Activated CD4-positive, alpha-beta memory T cell treated with anti-CD3 and anti-CD28 coated beads, Interleukin-2, amount 10 ng/mL, durations not matched to agents 7 days and 5 days (primary cell): ENCODE results near the gene DCAF8L2. TPM values are rescaled to one million over a fixed set of nuclear protein-coding genes. Genes with fewer than 3 reads are reported as not detected.
"Not testable (repeated sequence)": the region's sequence is repeated elsewhere in the genome, so short reads cannot be mapped to it uniquely, and the experiment has no call there.

Experiments used
- CTCF ChIA-PET: fragments of 350-600 bp; sonication (Branson Sonifier 250); formaldehyde crosslinking; loops from one replicate; lab custom pipeline; 2021; ENCODE audit warnings: antibody characterized with exemption, inconsistent platforms; lab: Charles Lee
- POLR2A ChIA-PET: fragments of 350-600 bp; sonication (Branson Sonifier 250); formaldehyde crosslinking; loops from one replicate; lab custom pipeline; 2021; ENCODE audit warnings: antibody characterized with exemption; lab: Charles Lee
- DNase-seq: peaks from one replicate; pipeline ENCODE4 v3.0.0-alpha.2; 2020
- H3K27ac Mint-ChIP-seq: one replicate; pipeline ENCODE4 v1.8.0; 2021; ENCODE audit warnings: mild to moderate bottlenecking, mixed read lengths
- H3K27me3 Mint-ChIP-seq: one replicate; pipeline ENCODE4 v1.8.0; 2021; ENCODE audit warnings: mixed read lengths
- H3K36me3 Mint-ChIP-seq: one replicate; pipeline ENCODE4 v1.8.0; 2021; ENCODE audit warnings: low read depth, mixed read lengths
- H3K4me1 Mint-ChIP-seq: one replicate; pipeline ENCODE4 v1.8.0; 2021; ENCODE audit warnings: mixed read lengths
- H3K4me3 Mint-ChIP-seq: one replicate; pipeline ENCODE4 v1.8.0; 2021; ENCODE audit warnings: mild to moderate bottlenecking, mixed read lengths
- H3K9me3 Mint-ChIP-seq: one replicate; pipeline ENCODE4 v1.8.0; 2021; ENCODE audit warnings: mixed read lengths
- total RNA-seq, 2 experiments: library from RNA; stranded (reverse); gene quantifications; one replicate each; pipeline ENCODE4 v1.2.3, GENCODE V29; 2021

DCAF8L2 gene
- total RNA-seq: not detected

GRCh38 chrX:27590044-27590443 lies at the start of gene DCAF8L2:
TSS of gene DCAF8L2 (plus strand) at chrX:27590344. CDS start at chrX:27746896, 156,552 bp downstream.
- POLR2A ChIA-PET: no interaction called here
- no peak for DNase-seq
- no peaks in the 10 kb centered on the region for H3K36me3 Mint-ChIP-seq
- CTCF ChIA-PET: no interaction called here
- no peaks in the 10 kb centered on the region for H3K27me3 Mint-ChIP-seq
- H3K4me3 Mint-ChIP-seq: no peak within 1 kb of the TSS
- no peak within 1 kb of the TSS for H3K27ac Mint-ChIP-seq
- H3K9me3 Mint-ChIP-seq: peaks cover 6% of the 10 kb centered on the region
- H3K4me1 Mint-ChIP-seq: no peaks in the 10 kb centered on the region

GRCh38 chrX:27541161-27541560 lies 49.0 kb upstream of the DCAF8L2 start:
- H3K9me3 Mint-ChIP-seq, H3K4me3 Mint-ChIP-seq, POLR2A ChIA-PET, CTCF ChIA-PET, H3K27ac Mint-ChIP-seq, H3K4me1 Mint-ChIP-seq, H3K27me3 Mint-ChIP-seq, H3K36me3 Mint-ChIP-seq, DNase-seq: not testable (repeated sequence)

GRCh38 chrX:27548624-27549023 lies 41.5 kb upstream of the DCAF8L2 start:
- H3K36me3 Mint-ChIP-seq: no peaks in the 10 kb centered on the region
- H3K27me3 Mint-ChIP-seq: no peaks in the 10 kb centered on the region
- H3K4me3 Mint-ChIP-seq: no peak overlapping the region
- ChIA-PET CTCF (no interaction called here), POLR2A (no interaction called here)
- no peak overlapping the region for H3K27ac Mint-ChIP-seq
- H3K4me1 Mint-ChIP-seq: no peaks in the 10 kb centered on the region
- no peaks in the 10 kb centered on the region for H3K9me3 Mint-ChIP-seq
- DNase-seq: no peak

- Mint-ChIP-seq H3K4me1 (no peaks in the 10 kb centered on the region), H3K4me3 (no peak overlapping the region), H3K27me3 (no peaks in the 10 kb centered on the region), H3K36me3 (no peaks in the 10 kb centered on the region), H3K9me3 (no peaks in the 10 kb centered on the region), H3K27ac (no peak overlapping the region)
- CTCF ChIA-PET: no interaction called here
- no peak for DNase-seq
- POLR2A ChIA-PET: no interaction called here
Observed at GRCh38 chrX:27549688-27550087, 40.5 kb upstream of the DCAF8L2 start.

- POLR2A ChIA-PET: no interaction called here
- no peaks in the 10 kb centered on the region for H3K9me3 Mint-ChIP-seq
Observed at GRCh38 chrX:27555514-27555913, 34.6 kb upstream of the DCAF8L2 start.

GRCh38 chrX:27565992-27566391 lies 24.2 kb upstream of the DCAF8L2 start:
- H3K27ac Mint-ChIP-seq: no peak overlapping the region
- H3K27me3 Mint-ChIP-seq: no peaks in the 10 kb centered on the region
- H3K9me3 Mint-ChIP-seq: no peaks in the 10 kb centered on the region

More at GRCh38 chrX:27555514-27555913, 34.6 kb upstream of the DCAF8L2 start:
- Mint-ChIP-seq H3K4me3 (no peak overlapping the region), H3K36me3 (no peaks in the 10 kb centered on the region), H3K27ac (no peak overlapping the region), H3K27me3 (no peaks in the 10 kb centered on the region), H3K4me1 (no peaks in the 10 kb centered on the region)
- CTCF ChIA-PET: no interaction called here
- no peak for DNase-seq

GRCh38 chrX:27571164-27571563 lies 19.0 kb upstream of the DCAF8L2 start:
- Mint-ChIP-seq H3K4me1 (no peaks in the 10 kb centered on the region), H3K27me3 (no peaks in the 10 kb centered on the region), H3K27ac (no peak overlapping the region), H3K9me3 (no peaks in the 10 kb centered on the region), H3K4me3 (no peak overlapping the region), H3K36me3 (no peaks in the 10 kb centered on the region)
- POLR2A ChIA-PET: no interaction called here
- CTCF ChIA-PET: no interaction called here
- no peak for DNase-seq

More at GRCh38 chrX:27565992-27566391, 24.2 kb upstream of the DCAF8L2 start:
- Mint-ChIP-seq H3K4me1 (no peaks in the 10 kb centered on the region), H3K36me3 (no peaks in the 10 kb centered on the region), H3K4me3 (no peak overlapping the region)
- CTCF ChIA-PET: no interaction called here
- POLR2A ChIA-PET: no interaction called here
- DNase-seq: no peak

GRCh38 chrX:27575565-27575964 lies 14.6 kb upstream of the DCAF8L2 start:
- ChIA-PET CTCF (no interaction called here), POLR2A (no interaction called here)

GRCh38 chrX:27583976-27584375 lies 6.2 kb upstream of the DCAF8L2 start:
- H3K9me3 Mint-ChIP-seq: peaks cover 2% of the 10 kb centered on the region
- POLR2A ChIA-PET: no interaction called here
- no peak for DNase-seq
- no peaks in the 10 kb centered on the region for H3K36me3 Mint-ChIP-seq
- CTCF ChIA-PET: no interaction called here
- no peaks in the 10 kb centered on the region for H3K27me3 Mint-ChIP-seq
- H3K27ac Mint-ChIP-seq: no peak overlapping the region
- no peak overlapping the region for H3K4me3 Mint-ChIP-seq
- no peaks in the 10 kb centered on the region for H3K4me1 Mint-ChIP-seq

More at GRCh38 chrX:27575565-27575964, 14.6 kb upstream of the DCAF8L2 start:
- DNase-seq: no peak
- H3K27ac Mint-ChIP-seq: no peak overlapping the region
- H3K36me3 Mint-ChIP-seq: no peaks in the 10 kb centered on the region
- H3K4me1 Mint-ChIP-seq: no peaks in the 10 kb centered on the region
- no peaks in the 10 kb centered on the region for H3K27me3 Mint-ChIP-seq
- H3K9me3 Mint-ChIP-seq: no peaks in the 10 kb centered on the region
- no peak overlapping the region for H3K4me3 Mint-ChIP-seq

GRCh38 chrX:27591938-27592337 lies 1.8 kb downstream of the DCAF8L2 start:
- H3K27me3 Mint-ChIP-seq: no peaks in the 10 kb centered on the region
- POLR2A ChIA-PET: no interaction called here
- H3K27ac Mint-ChIP-seq: no peak overlapping the region

GRCh38 chrX:27597508-27597907 lies 7.4 kb downstream of the DCAF8L2 start:
- H3K36me3 Mint-ChIP-seq: no peaks in the 10 kb centered on the region
- peaks cover 3% of the 10 kb centered on the region for H3K9me3 Mint-ChIP-seq
- POLR2A ChIA-PET: no interaction called here
- no peaks in the 10 kb centered on the region for H3K4me1 Mint-ChIP-seq
- CTCF ChIA-PET: no interaction called here
- no peak overlapping the region for H3K4me3 Mint-ChIP-seq
- no peak for DNase-seq
- H3K27ac Mint-ChIP-seq: no peak overlapping the region
- no peaks in the 10 kb centered on the region for H3K27me3 Mint-ChIP-seq

More at GRCh38 chrX:27591938-27592337, 1.8 kb downstream of the DCAF8L2 start:
- Mint-ChIP-seq H3K4me3 (no peak overlapping the region), H3K4me1 (no peaks in the 10 kb centered on the region), H3K9me3 (peaks cover 3% of the 10 kb centered on the region), H3K36me3 (no peaks in the 10 kb centered on the region)
- CTCF ChIA-PET: no interaction called here
- no peak for DNase-seq

- H3K4me1 Mint-ChIP-seq: no peaks in the 10 kb centered on the region
- no peak overlapping the region for H3K27ac Mint-ChIP-seq
- H3K27me3 Mint-ChIP-seq: no peaks in the 10 kb centered on the region
- peaks cover under 1% of the 10 kb centered on the region for H3K9me3 Mint-ChIP-seq
- no peak for DNase-seq
- no peak overlapping the region for H3K4me3 Mint-ChIP-seq
- H3K36me3 Mint-ChIP-seq: no peaks in the 10 kb centered on the region
- ChIA-PET CTCF (no interaction called here), POLR2A (no interaction called here)
Observed at GRCh38 chrX:27598312-27598711, 8.2 kb downstream of the DCAF8L2 start.

- H3K27me3 Mint-ChIP-seq: no peaks in the 10 kb centered on the region
- H3K36me3 Mint-ChIP-seq: no peaks in the 10 kb centered on the region
- no peak overlapping the region for H3K4me3 Mint-ChIP-seq
- DNase-seq: no peak
- ChIA-PET CTCF (no interaction called here), POLR2A (no interaction called here)
- no peak overlapping the region for H3K27ac Mint-ChIP-seq
- no peaks in the 10 kb centered on the region for H3K4me1 Mint-ChIP-seq
- H3K9me3 Mint-ChIP-seq: no peaks in the 10 kb centered on the region
Observed at GRCh38 chrX:27599928-27600327, 9.8 kb downstream of the DCAF8L2 start.

GRCh38 chrX:27600686-27601085 lies 10.5 kb downstream of the DCAF8L2 start:
- no peak overlapping the region for H3K4me3 Mint-ChIP-seq
- H3K9me3 Mint-ChIP-seq: no peaks in the 10 kb centered on the region
- ChIA-PET CTCF (no interaction called here), POLR2A (no interaction called here)
- DNase-seq: no peak
- H3K4me1 Mint-ChIP-seq: no peaks in the 10 kb centered on the region
- H3K36me3 Mint-ChIP-seq: no peaks in the 10 kb centered on the region
- no peaks in the 10 kb centered on the region for H3K27me3 Mint-ChIP-seq
- H3K27ac Mint-ChIP-seq: no peak overlapping the region
